GM13976 (cell line): Measurements from ENCODE around the gene SH3PXD2A.

ENCODE experiments used
- DNase-seq: peaks from one replicate; pipeline ENCODE4 v3.0.0; 2012; ENCODE audit warnings: low spot score
- CTCF ChIP-seq: IDR thresholded peaks from 2 replicates; pipeline ENCODE4 v1.5.1; 2012; ENCODE audit warnings: borderline replicate concordance, mild to moderate bottlenecking; ENCODE audit not compliant: insufficient read depth; ENCODE audit errors: extremely low read depth, missing control alignments, control extremely low read depth
- in situ Hi-C: fragments of 300-500 bp; cut with MboI; formaldehyde crosslinking; loops from one replicate; pipeline ENCODE4 v1.12.0; 2022; ENCODE audit warnings: low sequenced_read_pairs, mixed read lengths, inconsistent platforms; ENCODE audit not compliant: unreplicated experiment

SH3PXD2A gene

GRCh38 chr10:103554488-103555324 lies 300.7 kb downstream of the SH3PXD2A start:
- DNase-seq = peak; percentile 59
- in situ Hi-C loops = no loop called here
- TF ChIP-seq CTCF = no peak

GRCh38 chr10:103553743-103554487 lies 301.5 kb downstream of the SH3PXD2A start:
- no peak for TF ChIP-seq CTCF
- DNase-seq = no peak
- in situ Hi-C loops = no loop called here

- DNase-seq = no peak
- in situ Hi-C loops = no loop called here
Measured at GRCh38 chr10:103552856-103553742, 302.3 kb downstream of the SH3PXD2A start.

GRCh38 chr10:103551619-103552602 lies 303.5 kb downstream of the SH3PXD2A start:
- no peak for DNase-seq
- in situ Hi-C loops = no loop called here
- TF ChIP-seq CTCF = no peak

More at GRCh38 chr10:103552856-103553742, 302.3 kb downstream of the SH3PXD2A start:
- no peak for TF ChIP-seq CTCF

GRCh38 chr10:103550229-103550628 lies 305.1 kb downstream of the SH3PXD2A start:
- TF ChIP-seq CTCF = no peak
- in situ Hi-C loops = no loop called here
- no peak for DNase-seq
